DOHH2 (cell line): ENCODE measurements around the gene SMARCD2.

ENCODE experiments used
- H3F3A ChIP-seq: fragments of 200-600 bp; sonication (generic), shearing (Covaris generic); 2 replicates; pipeline ENCODE4 v1.6.0; 2016; ENCODE audit warnings: antibody characterized with exemption, mild to moderate bottlenecking; ENCODE audit not compliant: control insufficient read depth, insufficient read depth
- H3K27ac ChIP-seq: fragments of 200-600 bp; sonication (generic); 2 replicates; pipeline ENCODE4 v1.5.1; 2014; ENCODE audit warnings: low read depth, mild to moderate bottlenecking, low read length, moderate library complexity
- H3K27me3 ChIP-seq: fragments of 200-600 bp; sonication (generic); 2 replicates; pipeline ENCODE4 v1.6.1; 2014; ENCODE audit warnings: mild to moderate bottlenecking, low read length, mixed read lengths; ENCODE audit not compliant: control insufficient read depth
- H3K36me3 ChIP-seq: fragments of 200-600 bp; sonication (generic); 2 replicates; pipeline ENCODE4 v1.6.1; 2014; ENCODE audit warnings: mild to moderate bottlenecking, low read length, moderate library complexity, mixed read lengths; ENCODE audit not compliant: control insufficient read depth
- H3K4me1 ChIP-seq: fragments of 200-600 bp; sonication (generic); 2 replicates; pipeline ENCODE4 v1.6.1; 2014; ENCODE audit warnings: mild to moderate bottlenecking, low read length, mixed read lengths; ENCODE audit not compliant: control insufficient read depth
- H3K4me2 ChIP-seq: fragments of 200-600 bp; sonication (generic); 2 replicates; pipeline ENCODE4 v1.6.0; 2014; ENCODE audit warnings: mild to moderate bottlenecking, low read length, moderate library complexity
- H3K4me3 ChIP-seq: fragments of 200-600 bp; sonication (generic); 2 replicates; pipeline ENCODE4 v1.5.1; 2014; ENCODE audit warnings: mild to moderate bottlenecking, low read length, mixed read lengths
- H3K79me2 ChIP-seq: fragments of 200-600 bp; sonication (generic); 2 replicates; pipeline ENCODE4 v1.6.1; 2014; ENCODE audit warnings: mild to moderate bottlenecking, low read length, mixed read lengths; ENCODE audit not compliant: control insufficient read depth
- H3K9me2 ChIP-seq: fragments of 200-600 bp; sonication (generic); replicated peaks from 2 replicates; pipeline ENCODE4 v1.6.1; 2014; ENCODE audit warnings: mild to moderate bottlenecking, low read length, mixed read lengths; ENCODE audit not compliant: control insufficient read depth
- H3K9me3 ChIP-seq: fragments of 200-600 bp; sonication (generic); 2 replicates; pipeline ENCODE4 v1.6.1; 2014; ENCODE audit warnings: antibody characterized with exemption, low read length, mixed read lengths; ENCODE audit not compliant: control insufficient read depth, insufficient read depth
- H4K20me1 ChIP-seq: fragments of 200-600 bp; sonication (generic); 2 replicates; pipeline ENCODE4 v1.6.0; 2014; ENCODE audit warnings: low read depth, mild to moderate bottlenecking, antibody characterized with exemption, low read length, moderate library complexity; ENCODE audit not compliant: control insufficient read depth, insufficient read depth
- CTCF ChIP-seq: fragments of 200-600 bp; sonication (generic); IDR thresholded peaks from one replicate; pipeline ENCODE4 v1.5.1; 2014; ENCODE audit warnings: antibody characterized with exemption, mild to moderate bottlenecking, low read depth, low read length; ENCODE audit not compliant: poor library complexity, severe bottlenecking
- EZH2phosphoT487 ChIP-seq: fragments of 200-600 bp; sonication (generic); IDR thresholded peaks from 2 replicates; pipeline ENCODE4 v1.6.1; 2017; ENCODE audit warnings: borderline replicate concordance, mild to moderate bottlenecking, antibody characterized with exemption, low read length, moderate library complexity, mixed read lengths

The SMARCD2 gene

GRCh38 chr17:63830278-63830677, 12.2 kb downstream of the SMARCD2 start:
- Histone ChIP-seq H3K4me2 (no peak overlapping the region), H3K79me2 (peaks cover 54% of the 10 kb centered on the region), H3F3A (peaks cover 8% of the 10 kb centered on the region), H3K4me3 (no peak overlapping the region), H3K4me1 (peaks cover 36% of the 10 kb centered on the region), H3K27me3 (no peaks in the 10 kb centered on the region), H3K27ac (no peak overlapping the region), H4K20me1 (peaks cover 7% of the 10 kb centered on the region; the same call in 1 of the 2 replicates), H3K36me3 (peaks cover 87% of the 10 kb centered on the region), H3K9me3 (no peaks in the 10 kb centered on the region), H3K9me2 (no peaks in the 10 kb centered on the region)
- TF ChIP-seq CTCF (no peak), EZH2phosphoT487 (no peak)

- no peaks in the 10 kb centered on the region for H3K9me3 ChIP-seq
- 0 out of 2 replicates have a peak, but pooled peaks cover 3% of the 10 kb centered on the region for H3F3A ChIP-seq
- H3K9me2 ChIP-seq, result no peaks in the 10 kb centered on the region
- peak overlapping the region; percentile 97 for H3K4me2 ChIP-seq
- peaks cover 31% of the 10 kb centered on the region for H3K4me1 ChIP-seq
- no peaks in the 10 kb centered on the region for H3K27me3 ChIP-seq
- peaks cover 88% of the 10 kb centered on the region for H3K36me3 ChIP-seq
- no peak overlapping the region for H3K27ac ChIP-seq
- H3K79me2 ChIP-seq, result peaks cover 60% of the 10 kb centered on the region
- H3K4me3 ChIP-seq, result peak overlapping the region; percentile 85
- peaks cover 7% of the 10 kb centered on the region; the same call in 1 of the 2 replicates for H4K20me1 ChIP-seq
- no peak for TF ChIP-seq EZH2phosphoT487
- no peak for TF ChIP-seq CTCF
Measured at GRCh38 chr17:63828936-63829335, 13.5 kb downstream of the SMARCD2 start.

GRCh38 chr17:63827801-63828221, 14.7 kb downstream of the SMARCD2 start:
- no peak for TF ChIP-seq CTCF
- TF ChIP-seq EZH2phosphoT487, result no peak
- Histone ChIP-seq H3K4me1 (peaks cover 31% of the 10 kb centered on the region), H3K79me2 (peaks cover 60% of the 10 kb centered on the region), H3K9me2 (no peaks in the 10 kb centered on the region), H3K36me3 (peaks cover 85% of the 10 kb centered on the region), H3K9me3 (no peaks in the 10 kb centered on the region), H3K4me2 (peak overlapping the region; percentile 97), H3K27me3 (no peaks in the 10 kb centered on the region), H3K27ac (peak overlapping the region; percentile 72), H3K4me3 (peak overlapping the region; percentile 85), H3F3A (peaks cover 5% of the 10 kb centered on the region; the same call in 1 of the 2 replicates), H4K20me1 (peaks cover 7% of the 10 kb centered on the region; the same call in 1 of the 2 replicates)
